Nephron progenitor cell (in vitro differentiated cells): Measurements from ENCODE around the gene RAB39B.
"Not testable (repeated sequence)": the region's sequence is repeated elsewhere in the genome, so short reads cannot be mapped to it uniquely, and the experiment has no call there.

Experiments used
- DNase-seq: peaks from one replicate; pipeline ENCODE4 v3.0.0; 2021
- H3K27ac Mint-ChIP-seq: 2 replicates; pipeline ENCODE4 v1.8.0; 2021; ENCODE audit warnings: mild to moderate bottlenecking, moderate library complexity, mixed read lengths
- H3K27me3 Mint-ChIP-seq: 2 replicates; pipeline ENCODE4 v1.8.0; 2021; ENCODE audit warnings: mild to moderate bottlenecking, low read depth, mixed read lengths; ENCODE audit not compliant: poor library complexity
- H3K36me3 Mint-ChIP-seq: 2 replicates; pipeline ENCODE4 v1.8.0; 2021; ENCODE audit warnings: low read depth, mixed read lengths
- H3K4me1 Mint-ChIP-seq: 2 replicates; pipeline ENCODE4 v1.8.0; 2021; ENCODE audit warnings: mixed read lengths
- H3K4me3 Mint-ChIP-seq: 2 replicates; pipeline ENCODE4 v1.8.0; 2021; ENCODE audit warnings: mild to moderate bottlenecking, moderate library complexity, mixed read lengths
- H3K9me3 Mint-ChIP-seq: 2 replicates; pipeline ENCODE4 v1.8.0; 2021; ENCODE audit warnings: mild to moderate bottlenecking, moderate library complexity, mixed read lengths
- CTCF ChIP-seq: fragments of 200-600 bp; sonication (generic); IDR thresholded peaks from 2 replicates; pipeline ENCODE4 v1.5.0; 2021; ENCODE audit warnings: antibody characterized with exemption

RAB39B gene

DNA sequence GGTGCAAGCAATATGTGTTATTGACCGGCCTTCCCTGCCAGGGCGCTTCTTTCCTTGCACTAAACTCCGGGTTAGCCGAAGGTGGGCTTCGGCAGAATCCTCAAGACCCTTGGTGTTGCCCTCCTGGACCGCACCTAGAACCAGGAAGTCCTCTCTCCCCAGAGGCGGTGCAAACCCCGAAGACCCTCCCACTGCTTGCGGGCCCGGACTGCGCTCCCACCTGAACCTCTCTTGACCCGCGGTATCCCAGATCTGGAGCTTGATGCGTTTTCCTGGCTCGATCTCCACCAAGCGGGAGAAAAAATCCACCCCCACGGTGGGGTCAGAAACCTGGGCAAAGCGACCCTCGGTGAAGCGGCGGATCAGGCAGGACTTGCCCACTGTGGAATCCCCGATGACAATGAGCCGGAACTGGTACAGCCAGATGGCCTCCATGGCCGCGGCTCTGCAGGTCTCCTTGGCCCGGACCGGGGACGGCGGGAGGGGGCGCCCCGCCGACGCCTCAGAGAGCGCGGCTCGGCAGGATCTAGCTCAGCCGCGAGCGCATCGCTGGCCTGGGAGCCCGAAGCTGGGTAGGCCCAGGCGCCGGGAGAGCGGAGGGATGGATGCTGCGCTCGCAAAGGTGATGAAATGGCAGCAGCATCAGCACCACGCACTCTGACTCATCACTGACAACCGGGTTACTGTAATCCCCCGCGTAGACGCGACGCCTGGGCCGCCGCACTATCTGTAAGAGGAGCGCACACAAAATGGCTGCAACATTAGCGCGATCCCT, at the start of gene RAB39B:
Gene RAB39B (minus strand): TSS at position 638 of the 775 bp plus-strand sequence. CDS start 203 bp downstream, at position 435.
- H3K27ac Mint-ChIP-seq: no peak within 1 kb of the TSS
- H3K4me3 Mint-ChIP-seq: peak within 1 kb of the TSS; percentile 88
- peaks cover 3% of the 10 kb centered on the region for H3K36me3 Mint-ChIP-seq
- peak; percentile 51 for DNase-seq
- peaks cover 4% of the 10 kb centered on the region for H3K4me1 Mint-ChIP-seq
- no peak for TF ChIP-seq CTCF
- H3K27me3 Mint-ChIP-seq: peaks cover 4% of the 10 kb centered on the region
- peaks cover 40% of the 10 kb centered on the region for H3K9me3 Mint-ChIP-seq

DNA sequence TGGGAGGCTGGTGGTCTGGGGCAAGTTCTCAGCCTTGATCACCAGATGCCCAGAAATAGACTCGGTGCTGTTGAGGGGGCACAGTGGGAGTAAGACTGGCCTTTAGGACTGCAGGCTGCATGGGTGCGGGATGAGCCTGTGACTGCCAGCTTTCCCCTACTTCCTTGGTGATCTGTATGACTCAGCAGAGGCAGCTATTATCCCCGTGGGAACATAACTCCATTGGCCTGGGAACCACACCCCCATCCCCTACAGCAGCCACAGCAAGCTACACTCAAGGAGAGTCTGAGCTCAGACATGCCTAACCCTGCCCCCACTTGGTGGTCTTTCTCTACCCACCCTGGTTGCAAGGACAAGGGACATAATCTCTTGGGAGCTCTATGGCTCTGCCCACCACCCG, 49.5 kb upstream of the RAB39B start:
- H3K27me3 Mint-ChIP-seq: no peaks in the 10 kb centered on the region
- no peak for TF ChIP-seq CTCF
- peaks cover 5% of the 10 kb centered on the region for H3K36me3 Mint-ChIP-seq
- no peak for DNase-seq
- H3K27ac Mint-ChIP-seq: no peak overlapping the region
- H3K4me1 Mint-ChIP-seq: no peaks in the 10 kb centered on the region
- H3K9me3 Mint-ChIP-seq: peaks cover 85% of the 10 kb centered on the region
- H3K4me3 Mint-ChIP-seq: no peak overlapping the region

GRCh38 chrX:155293771-155294170, 29.5 kb upstream of the RAB39B start:
- DNase-seq: no peak
- TF ChIP-seq CTCF: no peak
- H3K36me3 Mint-ChIP-seq: peaks cover 11% of the 10 kb centered on the region
- H3K27ac Mint-ChIP-seq: no peak overlapping the region
- no peak overlapping the region for H3K4me3 Mint-ChIP-seq
- H3K4me1 Mint-ChIP-seq: no peaks in the 10 kb centered on the region
- H3K9me3 Mint-ChIP-seq: peaks cover 60% of the 10 kb centered on the region
- H3K27me3 Mint-ChIP-seq: no peaks in the 10 kb centered on the region

GRCh38 chrX:155279873-155280272, 15.6 kb upstream of the RAB39B start:
- no peak for DNase-seq
- H3K36me3 Mint-ChIP-seq: peaks cover 9% of the 10 kb centered on the region
- H3K27me3 Mint-ChIP-seq: peaks cover 4% of the 10 kb centered on the region
- TF ChIP-seq CTCF: no peak
- H3K4me1 Mint-ChIP-seq: no peaks in the 10 kb centered on the region
- H3K9me3 Mint-ChIP-seq: peaks cover 32% of the 10 kb centered on the region
- H3K4me3 Mint-ChIP-seq: no peak overlapping the region
- H3K27ac Mint-ChIP-seq: no peak overlapping the region

DNA sequence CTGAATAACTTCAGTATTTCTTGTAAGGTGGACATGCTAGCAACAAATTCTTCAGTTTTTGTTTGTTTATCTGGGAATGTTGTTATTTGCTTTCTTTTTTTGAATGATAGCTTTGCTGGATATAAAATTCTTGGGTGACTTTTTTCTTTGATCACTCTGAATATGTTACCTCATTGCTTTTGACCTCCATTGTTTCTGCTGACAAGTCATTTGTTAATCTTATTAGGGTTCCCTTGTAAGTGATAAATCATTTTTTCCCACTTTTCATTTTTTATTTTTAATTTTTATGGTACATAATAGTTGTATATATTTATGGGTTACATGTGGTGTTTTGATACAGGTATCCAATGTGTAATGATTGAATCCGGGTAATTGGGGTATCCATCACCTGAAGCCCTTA, 6.7 kb upstream of the RAB39B start:
- peaks cover 53% of the 10 kb centered on the region for H3K9me3 Mint-ChIP-seq
- no peak overlapping the region for H3K27ac Mint-ChIP-seq
- H3K27me3 Mint-ChIP-seq: no peaks in the 10 kb centered on the region
- no peaks in the 10 kb centered on the region for H3K4me1 Mint-ChIP-seq
- DNase-seq: no peak
- no peak for TF ChIP-seq CTCF
- H3K4me3 Mint-ChIP-seq: no peak overlapping the region
- H3K36me3 Mint-ChIP-seq: no peaks in the 10 kb centered on the region

- H3K36me3 Mint-ChIP-seq, H3K4me3 Mint-ChIP-seq, DNase-seq, H3K27me3 Mint-ChIP-seq, H3K4me1 Mint-ChIP-seq, H3K27ac Mint-ChIP-seq: not testable (repeated sequence)
- peaks cover 58% of the 10 kb centered on the region for H3K9me3 Mint-ChIP-seq
These were observed 3.7 kb upstream of the RAB39B start for GRCh38 chrX:155267995-155268394.
